ENCODE data around the gene MEAK7.

Gene MEAK7

DNA sequence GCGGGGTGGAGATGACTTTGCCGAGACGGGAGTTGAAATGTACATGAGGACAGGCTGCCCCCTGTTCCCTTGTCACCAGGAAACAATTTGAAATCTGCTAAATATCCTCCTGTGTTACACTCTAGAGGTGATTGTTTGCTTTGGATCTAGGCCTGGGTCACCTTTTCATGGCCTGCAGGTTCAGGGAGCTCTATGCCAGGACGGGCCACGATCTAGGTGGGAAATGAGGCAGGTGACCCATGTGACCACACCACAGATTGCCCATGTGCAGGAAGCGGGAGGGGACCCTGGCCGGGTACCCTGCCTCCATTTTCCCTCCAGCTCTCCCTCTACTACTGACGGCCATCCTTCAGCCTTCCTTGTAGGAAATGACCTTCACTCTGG, 43.4 kb downstream of the MEAK7 start:
- Mint-ChIP-seq H3K4me1 (peaks cover 7% of the 10 kb centered on the region), H3K27ac (peak overlapping the region; percentile 29), H3K36me3 (peaks cover 5% of the 10 kb centered on the region), H3K4me3 (no peak overlapping the region), H3K9me3 (no peaks in the 10 kb centered on the region)
- no peak for ATAC-seq
- DNase-seq (ENCODE audit: low spot score in 2 of 2): no peak

DNA sequence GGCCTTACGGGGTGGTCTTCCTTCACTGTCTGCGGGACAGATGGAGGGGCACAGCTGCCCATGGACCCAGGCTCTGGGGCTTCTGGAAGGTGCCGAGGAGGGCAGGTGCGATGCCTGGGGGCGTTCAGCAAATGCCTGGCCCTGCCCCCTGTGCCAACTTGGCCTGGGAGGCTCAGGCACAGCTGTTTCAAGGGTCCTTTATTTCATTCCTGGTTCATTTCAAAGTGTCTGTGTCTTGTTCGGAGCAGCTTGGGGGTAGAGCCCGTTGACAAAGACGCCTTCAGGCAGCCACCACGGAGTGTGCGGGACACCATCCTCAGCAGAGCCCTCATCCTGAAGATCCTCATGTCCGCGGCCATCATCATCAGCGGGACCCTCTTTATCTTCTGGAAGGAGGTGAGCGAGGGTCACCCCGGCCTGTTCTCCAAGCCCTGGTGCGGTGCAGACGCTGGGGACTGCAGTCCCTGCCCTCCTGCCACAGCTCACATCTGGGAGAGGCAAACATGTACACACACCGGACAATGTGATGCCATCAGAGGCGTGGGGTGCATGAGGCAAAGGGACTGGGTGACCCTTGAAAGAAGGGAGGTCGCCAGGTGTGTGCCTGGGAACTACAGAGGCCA, 43.9 kb downstream of the MEAK7 start:
- no peak overlapping the region for H3K4me3 Mint-ChIP-seq
- H3K27ac Mint-ChIP-seq: peak overlapping the region; percentile 29
- peaks cover 7% of the 10 kb centered on the region for H3K4me1 Mint-ChIP-seq
- ATAC-seq (no peak), DNase-seq (ENCODE audit: low spot score in 2 of 2) (no peak)
- H3K9me3 Mint-ChIP-seq: no peaks in the 10 kb centered on the region
- peaks cover 5% of the 10 kb centered on the region for H3K36me3 Mint-ChIP-seq

DNA sequence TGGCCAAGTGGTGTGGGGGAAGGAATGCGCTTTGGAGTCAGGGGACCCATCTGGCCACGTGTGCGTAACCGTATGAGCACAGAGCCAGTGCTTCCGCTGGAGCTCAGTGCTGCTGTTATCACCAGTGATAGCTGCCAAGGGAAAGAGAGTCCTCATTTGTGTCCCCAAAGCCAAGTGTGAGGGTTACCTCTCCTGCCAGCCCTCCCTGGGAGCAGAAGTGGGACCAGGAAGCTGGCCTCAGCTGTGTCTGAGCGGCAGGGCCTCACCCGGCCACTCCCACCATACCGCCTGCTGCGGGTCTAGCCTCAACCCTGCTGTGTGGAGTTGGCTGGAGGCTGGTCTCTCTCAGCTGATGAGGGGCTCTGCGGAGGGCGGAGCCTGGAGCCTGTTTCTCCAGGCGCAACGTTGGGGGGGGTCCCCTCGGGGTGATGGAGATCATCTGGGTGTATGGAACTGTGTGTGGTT, 44.5 kb downstream of the MEAK7 start:
- Mint-ChIP-seq H3K4me3 (no peak overlapping the region), H3K27ac (peak overlapping the region; percentile 29), H3K9me3 (no peaks in the 10 kb centered on the region), H3K36me3 (peaks cover 5% of the 10 kb centered on the region), H3K4me1 (peaks cover 7% of the 10 kb centered on the region)
- no peak for DNase-seq (ENCODE audit: low spot score in 2 of 2)
- no peak for ATAC-seq

DNA sequence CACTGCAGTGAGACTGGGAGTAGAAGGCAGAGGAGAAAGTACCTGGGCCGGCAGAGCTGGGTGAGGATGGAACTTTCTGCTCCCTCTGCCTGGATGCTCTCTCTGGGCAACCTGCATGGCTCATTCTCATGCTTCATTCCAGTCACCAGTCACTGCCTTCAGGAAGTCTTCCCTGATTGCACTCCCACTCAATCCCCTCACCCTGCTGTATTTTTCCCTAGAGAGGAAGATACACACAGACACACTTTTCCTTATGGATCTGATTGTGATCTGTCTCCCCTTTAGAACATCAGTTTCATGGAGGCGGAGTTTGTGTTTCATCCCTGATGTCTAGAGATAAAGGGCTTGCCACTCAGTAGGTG, 44.9 kb downstream of the MEAK7 start:
- Mint-ChIP-seq H3K27ac (no peak overlapping the region), H3K36me3 (peaks cover 5% of the 10 kb centered on the region), H3K4me3 (no peak overlapping the region), H3K9me3 (no peaks in the 10 kb centered on the region), H3K4me1 (peaks cover 7% of the 10 kb centered on the region)
- DNase-seq (ENCODE audit: low spot score in 2 of 2) (no peak), ATAC-seq (no peak)

DNA sequence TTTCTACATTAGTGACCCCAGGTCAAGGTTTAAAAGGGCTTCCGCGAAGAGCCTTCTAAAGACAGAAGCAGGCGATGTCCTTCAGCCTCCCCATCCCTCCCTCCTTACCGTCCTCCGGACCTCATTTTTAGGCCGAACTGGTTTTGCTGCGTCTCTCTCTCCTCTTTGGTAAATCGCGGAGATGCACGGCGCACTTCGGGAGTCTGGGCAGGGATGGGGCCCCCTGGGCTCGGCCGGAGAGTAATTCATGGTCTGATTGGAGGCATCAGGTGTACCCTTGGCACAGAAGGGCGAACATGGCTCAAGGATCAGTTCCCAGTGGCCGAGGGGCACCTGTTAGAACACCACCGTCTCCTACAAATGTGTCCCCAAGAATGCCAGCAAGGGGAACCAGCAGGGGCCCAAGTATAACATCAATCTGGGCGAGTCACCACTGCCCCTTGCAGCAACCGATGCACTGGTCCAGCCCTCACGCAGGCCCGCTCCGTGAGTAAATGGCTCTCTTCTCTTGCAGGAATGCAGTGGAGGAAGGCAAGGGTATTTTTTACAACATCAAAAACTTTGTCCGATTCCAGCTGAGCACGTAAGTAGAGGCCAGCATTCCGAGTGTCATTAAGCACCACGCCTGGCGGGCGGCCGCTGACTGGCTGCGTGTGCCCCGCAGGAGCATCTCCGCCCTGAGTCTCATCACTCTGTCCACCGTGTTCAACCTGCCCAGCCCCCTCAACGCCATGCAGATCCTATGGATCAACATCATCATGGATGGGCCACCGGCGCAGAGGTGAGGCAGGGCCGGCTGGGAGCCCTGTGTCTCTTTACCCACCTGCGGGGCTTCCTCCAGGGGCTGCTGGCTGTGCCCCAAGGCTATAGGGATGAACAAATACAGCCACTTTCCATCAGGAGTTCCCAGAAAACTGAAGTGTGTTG, 45.6 kb downstream of the MEAK7 start:
- no peak overlapping the region for H3K27ac Mint-ChIP-seq
- ATAC-seq (no peak), DNase-seq (ENCODE audit: low spot score in 2 of 2) (no peak)
- H3K4me3 Mint-ChIP-seq: no peak overlapping the region
- H3K9me3 Mint-ChIP-seq: no peaks in the 10 kb centered on the region
- H3K36me3 Mint-ChIP-seq: peaks cover 5% of the 10 kb centered on the region
- peaks cover 7% of the 10 kb centered on the region for H3K4me1 Mint-ChIP-seq

DNA sequence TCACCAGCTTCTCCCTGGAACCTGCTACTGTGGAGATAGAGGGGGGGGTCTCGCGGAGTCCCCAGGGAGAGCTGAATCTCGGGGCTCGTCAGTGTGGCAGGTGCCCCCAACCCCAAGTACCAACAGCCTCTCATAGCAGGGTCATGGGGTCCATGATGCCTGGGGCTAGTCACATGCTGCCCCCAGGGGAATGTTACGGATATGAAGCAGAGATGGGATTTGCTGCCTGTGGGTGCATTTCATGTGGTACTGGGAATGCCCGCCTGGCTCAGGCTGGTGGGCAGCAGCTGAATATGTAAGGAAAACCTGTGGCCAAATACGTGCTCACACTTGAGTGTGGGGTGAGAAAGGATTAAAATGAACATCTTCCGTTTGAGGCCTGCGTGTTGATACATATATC, 49.4 kb downstream of the MEAK7 start:
- no peak for ATAC-seq
- H3K9me3 Mint-ChIP-seq: no peaks in the 10 kb centered on the region
- peaks cover 4% of the 10 kb centered on the region for H3K36me3 Mint-ChIP-seq
- no peak overlapping the region for H3K4me3 Mint-ChIP-seq
- H3K4me1 Mint-ChIP-seq: no peaks in the 10 kb centered on the region
- no peak overlapping the region for H3K27ac Mint-ChIP-seq
- DNase-seq (ENCODE audit: low spot score in 2 of 2): no peak
